Upper lobe of left lung (tissue), 6 donors: ENCODE measurements around the gene HBS1L. TPM values are rescaled to one million over a fixed set of nuclear protein-coding genes. Genes with fewer than 3 reads are reported as not detected.
A peak's percentile ranks its signal among the peaks of the same experiment; 100 is the strongest.

ENCODE experiments used
- ATAC-seq, 2 donors: fragments of 200-7000 bp; cut with Tn5 transposase; one replicate each; pipeline ENCODE4 v1.9.1; 2022; ENCODE audit warnings: mild to moderate bottlenecking in 2 of 2, moderate library complexity in 2 of 2; ENCODE audit not compliant: low FRiP score in 2 of 2
- DNase-seq, 2 donors: peaks; one replicate each; pipeline ENCODE4 v3.0.0-alpha.2; 2019 to 2020
- H3K27ac ChIP-seq, 4 donors: fragments of 200-600 bp; sonication (generic); one replicate each; pipeline ENCODE4 v1.5.1; 2016 to 2019
- H3K27me3 ChIP-seq, 4 donors: fragments of 200-600 bp; sonication (generic); one replicate each; pipeline ENCODE4 v1.5.1; 2017 to 2019
- H3K36me3 ChIP-seq, 4 donors: fragments of 200-600 bp; sonication (generic); one replicate each; pipeline ENCODE4 v1.5.1; 2016 to 2019
- H3K4me1 ChIP-seq, 4 donors: fragments of 200-600 bp; sonication (generic); one replicate each; pipeline ENCODE4 v1.5.1; 2018 to 2019
- H3K4me3 ChIP-seq, 4 donors: fragments of 200-600 bp; sonication (generic); one replicate each; pipeline ENCODE4 v1.5.1; 2017 to 2019; ENCODE audit warnings: mild to moderate bottlenecking in 2 of 4, moderate library complexity in 1 of 4
- H3K9me3 ChIP-seq, 4 donors: fragments of 200-600 bp; sonication (generic); one replicate each; pipeline ENCODE4 v1.5.1; 2018 to 2019
- CTCF ChIP-seq, 6 experiments: fragments of 450-650 bp in 4 of 6; fragments of 200-600 bp in 2 of 6; sonication (generic) in 2 of 6; IDR thresholded peaks; one replicate each; pipeline ENCODE4 v1.5.1; 2016 to 2019; ENCODE audit warnings: antibody characterized with exemption in 6 of 6
- EP300 ChIP-seq, 4 donors: sonication (generic); formaldehyde crosslinking; IDR thresholded peaks; one replicate each; pipeline ENCODE4 v1.5.1; 2017; ENCODE audit warnings: antibody characterized with exemption in 4 of 4, control low read depth in 2 of 4
- POLR2A ChIP-seq, 4 donors: fragments of 450-650 bp; IDR thresholded peaks; one replicate each; pipeline ENCODE4 v1.5.1; 2016 to 2017; ENCODE audit warnings: antibody characterized with exemption in 4 of 4, mild to moderate bottlenecking in 2 of 4
- POLR2AphosphoS5 ChIP-seq, 2 donors: sonication (generic); formaldehyde crosslinking; IDR thresholded peaks; one replicate each; pipeline ENCODE4 v1.5.1; 2017; ENCODE audit warnings: antibody characterized with exemption in 2 of 2
- WGBS, 2 donors: methylation state at CpG; one replicate each; pipeline ENCODE4 v1.1.5; 2017 to 2018; 5-methylcytosine and 5-hydroxymethylcytosine counted together
- total RNA-seq, 6 donors: library from RNA; depleted of rRNA in 4 of 6; stranded (reverse); fragments of >200 nt in 4 of 6; gene quantifications; one replicate each; pipeline versions ENCODE4 v1.1.0 to v1.2.1, GENCODE V29; 2016 to 2021
- donor health status: DM: no; HTN: no; CAD: no; lungs with moderate emphysema.
- donor health status: DM: no; HTN: yes; CAD: no; lungs with severe emphysema.

The HBS1L gene
- total RNA-seq, 6 donors from 2014 or later = 16.8 to 47.0 (median 38.5) TPM

- 78 to 86% methylated on average over 1 of the region's 1 CpG for WGBS, 2 donors
- Histone ChIP-seq H3K4me3 (no peak overlapping the region), H3K9me3 (no peaks in the 10 kb centered on the region), H3K27me3 (no peaks in the 10 kb centered on the region), H3K4me1 (no peaks in the 10 kb centered on the region), H3K36me3 (no peaks in the 10 kb centered on the region), H3K27ac (no peak overlapping the region)
- TF ChIP-seq POLR2A (IDR thresholded peaks at IDR 0.05) (no peak), POLR2AphosphoS5 (IDR thresholded peaks at IDR 0.05) (no peak), CTCF (IDR thresholded peaks at IDR 0.05) (no peak), EP300 (IDR thresholded peaks at IDR 0.05) (no peak)
- ATAC-seq = no peak
- no peak for DNase-seq
Measured at GRCh38 chr6:134948691-134949090, 105.9 kb downstream of the HBS1L start.

- no peaks in the 10 kb centered on the region for H3K36me3 ChIP-seq
- H3K9me3 ChIP-seq = no peaks in the 10 kb centered on the region
- DNase-seq = no peak
- no peaks in the 10 kb centered on the region for H3K27me3 ChIP-seq
- H3K4me3 ChIP-seq = no peak overlapping the region
- ATAC-seq = no peak
- no peaks in the 10 kb centered on the region for H3K4me1 ChIP-seq
- no peak for TF ChIP-seq POLR2A (IDR thresholded peaks at IDR 0.05)
- TF ChIP-seq EP300 (IDR thresholded peaks at IDR 0.05) = no peak
- no peak for TF ChIP-seq CTCF (IDR thresholded peaks at IDR 0.05)
- TF ChIP-seq POLR2AphosphoS5 (IDR thresholded peaks at IDR 0.05) = no peak
- no peak overlapping the region for H3K27ac ChIP-seq
Measured at GRCh38 chr6:134948142-134948541, 106.5 kb downstream of the HBS1L start.

GRCh38 chr6:134945045-134945444, 109.6 kb downstream of the HBS1L start:
- no peaks in the 10 kb centered on the region for H3K9me3 ChIP-seq

GRCh38 chr6:134943522-134944111, 111.0 kb downstream of the HBS1L start:
- ATAC-seq = no peak
- no peak for TF ChIP-seq POLR2AphosphoS5 (IDR thresholded peaks at IDR 0.05)
- TF ChIP-seq POLR2A (IDR thresholded peaks at IDR 0.05) = no peak
- TF ChIP-seq EP300 (IDR thresholded peaks at IDR 0.05) = no peak
- no peak for TF ChIP-seq CTCF (IDR thresholded peaks at IDR 0.05)
- peak in 1 of 2 donors; percentile 44 for DNase-seq
- Histone ChIP-seq H3K4me1 (no peaks in the 10 kb centered on the region), H3K4me3 (no peak overlapping the region), H3K27me3 (no peaks in the 10 kb centered on the region), H3K36me3 (no peaks in the 10 kb centered on the region), H3K27ac (no peak overlapping the region), H3K9me3 (no peaks in the 10 kb centered on the region)
- WGBS, 2 donors = 97 to 99% methylated on average over 9 of the region's 9 CpGs

More at GRCh38 chr6:134945045-134945444, 109.6 kb downstream of the HBS1L start:
- no peaks in the 10 kb centered on the region for H3K36me3 ChIP-seq
- no peaks in the 10 kb centered on the region for H3K4me1 ChIP-seq
- TF ChIP-seq CTCF (IDR thresholded peaks at IDR 0.05) = no peak
- no peak for TF ChIP-seq POLR2A (IDR thresholded peaks at IDR 0.05)
- TF ChIP-seq EP300 (IDR thresholded peaks at IDR 0.05) = no peak
- TF ChIP-seq POLR2AphosphoS5 (IDR thresholded peaks at IDR 0.05) = no peak
- no peaks in the 10 kb centered on the region for H3K27me3 ChIP-seq
- ATAC-seq (no peak), DNase-seq (no peak)
- H3K27ac ChIP-seq = no peak overlapping the region
- H3K4me3 ChIP-seq = no peak overlapping the region

GRCh38 chr6:134938896-134939295, 115.7 kb downstream of the HBS1L start:
- no peak overlapping the region for H3K27ac ChIP-seq
- no peaks in the 10 kb centered on the region for H3K4me1 ChIP-seq
- no peaks in the 10 kb centered on the region for H3K9me3 ChIP-seq
- DNase-seq (no peak), ATAC-seq (no peak)
- H3K36me3 ChIP-seq = no peaks in the 10 kb centered on the region
- no peak for TF ChIP-seq EP300 (IDR thresholded peaks at IDR 0.05)
- no peak for TF ChIP-seq POLR2A (IDR thresholded peaks at IDR 0.05)
- TF ChIP-seq POLR2AphosphoS5 (IDR thresholded peaks at IDR 0.05) = no peak
- no peak for TF ChIP-seq CTCF (IDR thresholded peaks at IDR 0.05)
- WGBS, 2 donors = 53 to 55% methylated on average over 5 of the region's 5 CpGs
- no peaks in the 10 kb centered on the region for H3K27me3 ChIP-seq
- H3K4me3 ChIP-seq = no peak overlapping the region
